ENCODE results near the gene GCNT4. TPM values are rescaled to one million over a fixed set of nuclear protein-coding genes. Genes with fewer than 3 reads are reported as not detected.

The GCNT4 gene
- total RNA-seq, 4 donors from 2014 or later = 0.66 to 1.5 (median 1.1) TPM

DNA sequence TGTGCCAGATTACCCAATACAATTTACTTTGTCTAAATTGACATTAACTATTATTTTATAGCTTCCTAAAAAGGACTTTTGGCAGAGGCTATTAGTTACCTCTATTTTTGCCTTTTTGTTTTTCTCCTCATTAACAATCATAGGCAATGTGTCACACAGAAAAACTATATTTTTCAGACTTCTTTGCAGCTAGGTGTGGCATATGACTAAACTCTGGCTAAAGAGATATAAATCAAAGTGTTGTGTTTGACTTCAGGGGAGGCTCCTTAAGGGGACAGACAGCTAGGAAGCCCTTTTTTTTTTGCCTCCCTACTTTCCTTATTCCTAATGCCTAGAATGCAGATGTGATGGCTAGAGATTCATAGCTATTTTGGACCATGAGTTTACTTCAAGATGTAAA, 19.7 kb upstream of the GCNT4 start:
- TF ChIP-seq, protein P1, sequence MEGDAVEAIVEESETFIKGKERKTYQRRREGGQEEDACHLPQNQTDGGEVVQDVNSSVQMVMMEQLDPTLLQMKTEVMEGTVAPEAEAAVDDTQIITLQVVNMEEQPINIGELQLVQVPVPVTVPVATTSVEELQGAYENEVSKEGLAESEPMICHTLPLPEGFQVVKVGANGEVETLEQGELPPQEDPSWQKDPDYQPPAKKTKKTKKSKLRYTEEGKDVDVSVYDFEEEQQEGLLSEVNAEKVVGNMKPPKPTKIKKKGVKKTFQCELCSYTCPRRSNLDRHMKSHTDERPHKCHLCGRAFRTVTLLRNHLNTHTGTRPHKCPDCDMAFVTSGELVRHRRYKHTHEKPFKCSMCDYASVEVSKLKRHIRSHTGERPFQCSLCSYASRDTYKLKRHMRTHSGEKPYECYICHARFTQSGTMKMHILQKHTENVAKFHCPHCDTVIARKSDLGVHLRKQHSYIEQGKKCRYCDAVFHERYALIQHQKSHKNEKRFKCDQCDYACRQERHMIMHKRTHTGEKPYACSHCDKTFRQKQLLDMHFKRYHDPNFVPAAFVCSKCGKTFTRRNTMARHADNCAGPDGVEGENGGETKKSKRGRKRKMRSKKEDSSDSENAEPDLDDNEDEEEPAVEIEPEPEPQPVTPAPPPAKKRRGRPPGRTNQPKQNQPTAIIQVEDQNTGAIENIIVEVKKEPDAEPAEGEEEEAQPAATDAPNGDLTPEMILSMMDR (IDR thresholded peaks at IDR 0.05; ENCODE audit: low read depth) = no peak

DNA sequence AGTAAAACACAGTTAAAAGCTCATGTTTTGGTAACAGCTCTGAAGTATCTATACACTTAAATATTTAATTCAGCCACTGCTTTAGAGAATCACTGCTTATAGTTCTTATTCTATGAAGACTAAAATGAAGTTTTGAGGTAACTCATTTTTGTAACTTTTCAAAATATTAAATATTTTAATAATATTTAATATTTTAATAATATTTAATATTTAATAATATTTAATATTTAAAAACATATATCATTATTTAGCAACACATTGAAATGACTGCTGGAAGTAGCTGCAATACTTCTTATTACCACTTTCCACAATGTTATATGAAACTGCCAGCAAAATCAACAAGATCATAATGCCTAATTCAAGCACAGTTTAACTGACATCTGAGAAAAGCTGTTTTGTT, 18.7 kb upstream of the GCNT4 start:
- TF ChIP-seq, protein P1 (IDR thresholded peaks at IDR 0.05; ENCODE audit: low read depth) = no peak

DNA sequence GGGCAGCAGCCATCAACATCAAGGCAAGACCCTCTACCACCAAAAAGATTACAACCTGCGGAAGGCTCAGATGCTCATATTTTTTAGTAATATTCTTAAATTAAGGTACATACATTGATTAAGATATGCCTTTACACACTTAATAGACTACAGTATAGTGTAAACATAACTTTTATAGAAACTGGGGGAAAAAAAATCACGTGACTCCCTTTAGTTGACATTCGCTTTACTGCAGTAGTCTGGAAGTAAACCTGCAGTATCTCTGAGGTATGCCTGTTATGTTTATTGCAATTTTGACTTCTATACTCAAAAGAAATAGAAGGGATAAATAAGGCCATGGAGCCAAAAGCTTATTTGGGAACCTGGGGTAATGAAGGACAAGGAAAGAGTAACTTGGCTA, 15.1 kb upstream of the GCNT4 start:
- TF ChIP-seq, protein P1 (IDR thresholded peaks at IDR 0.05; ENCODE audit: low read depth) = no peak

DNA sequence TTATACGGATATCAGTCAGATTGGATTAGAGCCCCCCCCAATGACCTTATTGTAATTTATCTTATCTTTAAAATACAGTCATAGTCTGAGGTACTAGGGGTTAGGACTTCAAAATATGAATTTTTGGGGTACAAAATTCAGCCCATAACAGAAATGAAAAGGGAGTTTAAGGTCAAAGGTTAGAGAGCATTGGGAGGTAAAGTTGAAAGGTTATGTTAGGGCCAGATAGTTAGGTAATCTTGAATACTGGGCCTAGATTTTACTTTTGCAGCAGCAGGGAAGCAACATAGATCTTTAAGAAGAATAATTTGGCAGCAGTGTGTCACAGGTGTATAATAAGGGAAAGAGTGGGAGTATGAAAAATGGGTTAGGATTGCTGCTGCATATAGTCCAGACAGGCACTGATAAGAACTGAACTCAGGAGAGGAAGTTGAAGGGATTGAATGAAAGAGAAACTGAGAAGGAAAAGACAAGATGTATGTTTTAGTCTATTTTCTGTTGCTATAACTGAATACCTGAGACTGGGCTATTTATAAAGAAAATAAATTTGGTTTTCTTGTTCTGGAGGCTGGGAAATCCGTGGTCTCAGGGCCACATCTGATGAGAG, 10.7 kb upstream of the GCNT4 start:
- TF ChIP-seq, protein P1 (IDR thresholded peaks at IDR 0.05; ENCODE audit: low read depth) = no peak

DNA sequence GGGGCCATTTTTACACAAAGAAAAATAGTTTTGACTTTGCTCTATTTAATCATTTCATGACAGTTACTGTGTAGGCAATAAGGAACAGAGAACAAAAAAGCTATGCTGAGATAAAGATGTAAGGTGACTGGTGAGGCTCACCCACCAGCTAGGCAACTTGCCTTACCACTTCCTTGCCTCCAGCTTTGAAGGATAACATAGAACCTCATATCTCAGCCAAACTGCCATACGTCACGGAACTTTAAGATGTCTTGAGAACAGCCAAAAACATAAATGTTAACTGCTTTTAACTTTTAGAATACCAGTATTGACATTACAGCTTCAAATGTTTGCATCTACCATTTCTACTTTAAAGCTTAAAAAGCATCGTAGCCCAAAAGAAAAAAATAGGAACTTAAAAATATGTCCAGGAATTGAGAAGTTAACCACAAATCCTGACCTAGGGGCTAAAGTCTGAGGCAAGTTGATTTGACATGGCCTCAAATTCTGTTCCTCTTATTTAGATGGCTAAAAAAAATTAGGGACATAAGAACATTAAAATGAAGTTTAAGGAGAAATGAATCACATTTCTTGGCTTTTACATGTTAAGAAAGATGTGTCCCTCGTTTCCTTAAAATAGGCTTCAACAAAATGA, 7.7 kb upstream of the GCNT4 start:
- TF ChIP-seq, protein P1 (IDR thresholded peaks at IDR 0.05; ENCODE audit: low read depth) = no peak

DNA sequence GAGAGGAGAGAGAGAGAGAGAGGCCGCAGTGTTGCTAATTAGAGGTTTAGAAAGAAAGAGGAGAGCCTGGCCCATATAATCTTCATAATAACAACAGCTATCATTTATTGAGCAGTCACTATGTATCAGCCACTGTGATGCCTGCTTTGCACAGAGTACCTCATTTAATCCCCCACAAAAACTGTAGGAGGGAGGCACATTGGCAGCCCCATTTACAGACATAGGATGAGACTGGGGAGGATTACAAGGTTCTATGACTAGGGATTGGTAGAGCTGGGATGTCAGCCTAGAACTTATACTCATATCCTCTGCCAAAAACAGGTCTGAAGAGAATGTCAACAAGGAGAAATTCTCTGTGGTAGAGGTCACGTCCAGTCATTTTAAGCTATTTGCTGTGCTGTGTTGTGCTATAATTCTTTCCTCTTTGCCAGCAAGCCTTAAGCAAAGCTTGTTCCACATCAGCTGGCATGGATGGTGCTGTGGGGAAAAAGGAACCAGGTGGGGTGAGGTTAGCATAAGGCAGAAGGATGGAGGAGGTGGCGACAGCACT, 6.7 kb upstream of the GCNT4 start:
- TF ChIP-seq, protein P1 (IDR thresholded peaks at IDR 0.05; ENCODE audit: low read depth) = no peak

DNA sequence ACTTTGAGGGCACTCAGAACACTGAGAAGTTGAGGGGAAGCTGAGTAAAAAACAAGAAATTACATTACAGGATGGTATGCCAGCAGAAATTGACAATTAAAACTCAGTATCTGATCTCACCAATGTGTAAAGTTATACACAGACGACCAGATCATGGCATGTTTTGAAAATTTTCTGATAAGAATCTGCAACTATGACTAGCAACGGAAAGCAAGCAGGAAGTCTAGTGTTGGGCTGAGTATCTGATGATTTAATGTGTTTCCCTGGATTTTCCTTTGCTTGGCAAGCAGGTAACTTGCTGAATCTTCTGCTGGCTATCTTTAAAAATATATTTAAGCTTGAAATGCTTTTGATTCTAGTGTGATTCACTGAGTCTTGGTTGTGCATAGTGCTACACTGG, 5.2 kb upstream of the GCNT4 start:
- TF ChIP-seq, protein P1 (IDR thresholded peaks at IDR 0.05; ENCODE audit: low read depth) = no peak

Measured in subcutaneous adipose tissue (tissue), 4 donors.